Measurements from ENCODE around the gene DNAJB1. TPM values are rescaled to one million over a fixed set of nuclear protein-coding genes. Genes with fewer than 3 reads are reported as not detected.

The DNAJB1 gene
- total RNA-seq, 1 experiment from 2014 or later = 79.5 TPM

DNA sequence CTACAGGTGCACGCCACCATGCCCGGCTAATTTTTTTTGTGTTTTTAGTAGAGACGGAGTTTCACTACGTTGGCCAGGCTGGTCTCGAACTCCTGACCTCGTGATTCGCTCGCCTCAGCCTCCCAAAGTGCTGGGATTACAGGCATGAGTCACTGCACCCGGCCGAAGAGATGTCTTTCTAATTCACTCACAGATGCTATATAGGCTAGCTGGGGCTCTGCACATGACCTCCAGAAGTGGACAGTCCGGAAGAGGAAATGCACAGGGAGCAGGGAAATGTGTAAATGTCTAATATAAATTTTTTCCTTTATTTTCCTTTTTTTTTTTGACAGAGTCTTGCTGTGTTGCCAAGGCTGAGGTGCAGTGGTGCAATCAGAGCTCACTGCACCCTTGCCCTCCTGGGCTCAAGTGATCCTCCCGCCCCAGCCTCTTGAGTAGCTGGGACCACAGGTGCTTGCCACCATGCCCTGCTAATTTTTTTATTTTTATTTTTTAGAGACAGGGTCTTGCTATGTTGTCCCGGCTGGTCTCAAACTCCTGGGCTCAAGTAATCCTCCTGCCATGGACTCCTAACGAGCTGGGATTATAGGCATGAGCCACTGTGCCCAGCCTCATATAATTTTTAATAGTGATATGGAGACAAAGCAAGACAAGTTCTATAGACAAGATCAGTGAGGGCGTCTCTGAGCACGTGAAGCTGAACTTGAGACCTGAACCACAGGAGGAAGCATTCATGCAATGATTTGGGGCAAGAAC is 30.6 kb downstream of the DNAJB1 start:
- no peaks in the 10 kb centered on the region for H3K9me3 ChIP-seq
- POLR2A ChIA-PET = no interaction called here

DNA sequence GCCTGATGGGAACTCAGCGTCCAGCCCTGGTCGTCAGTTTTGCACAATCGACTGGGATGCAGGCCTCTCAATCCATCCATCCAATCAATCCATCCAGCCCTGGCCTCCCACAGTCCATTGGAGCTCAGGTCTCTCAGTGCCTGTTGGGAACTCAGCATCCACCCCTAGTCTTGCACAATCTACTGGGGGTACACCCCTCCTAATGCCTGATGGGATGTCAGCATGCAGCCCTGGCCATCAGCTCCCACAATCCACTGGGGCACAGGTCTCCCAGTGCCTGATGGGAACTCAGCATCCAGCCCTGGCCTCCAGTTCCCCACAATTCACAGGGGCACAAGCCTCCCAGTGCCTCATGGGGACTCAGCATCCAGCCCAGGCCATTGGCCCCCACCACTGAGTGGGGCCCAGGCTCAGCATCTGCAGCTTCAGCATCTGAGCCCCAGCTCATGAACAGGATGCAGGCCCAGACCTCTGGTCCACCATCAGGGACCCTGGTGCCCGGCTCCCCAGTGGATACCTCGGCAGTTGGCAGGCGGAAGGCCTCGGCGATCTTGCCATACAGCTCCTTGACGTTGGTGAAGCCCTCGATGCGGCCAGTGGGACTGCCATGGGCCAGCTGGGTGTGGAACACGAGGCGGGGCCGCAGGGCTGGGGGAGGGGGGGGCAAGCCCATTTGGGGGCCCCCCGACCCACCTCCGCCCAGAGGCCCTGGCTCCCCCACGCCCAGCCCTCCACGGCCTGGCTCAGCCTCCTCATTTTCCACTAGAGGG is 35.8 kb downstream of the DNAJB1 start:
- H3K36me3 ChIP-seq (ENCODE audit: control insufficient read depth, insufficient read depth, low read length) = no peaks in the 10 kb centered on the region; the same call in 1 of the 2 replicates
- ChIA-PET CTCF (no interaction called here), POLR2A (no interaction called here)
- no peaks in the 10 kb centered on the region for H3K4me1 Mint-ChIP-seq (ENCODE audit: low read depth, unreplicated experiment)
- no peaks in the 10 kb centered on the region for H3K27me3 Mint-ChIP-seq (ENCODE audit: insufficient read depth, unreplicated experiment)
- TF ChIP-seq, protein P1, sequence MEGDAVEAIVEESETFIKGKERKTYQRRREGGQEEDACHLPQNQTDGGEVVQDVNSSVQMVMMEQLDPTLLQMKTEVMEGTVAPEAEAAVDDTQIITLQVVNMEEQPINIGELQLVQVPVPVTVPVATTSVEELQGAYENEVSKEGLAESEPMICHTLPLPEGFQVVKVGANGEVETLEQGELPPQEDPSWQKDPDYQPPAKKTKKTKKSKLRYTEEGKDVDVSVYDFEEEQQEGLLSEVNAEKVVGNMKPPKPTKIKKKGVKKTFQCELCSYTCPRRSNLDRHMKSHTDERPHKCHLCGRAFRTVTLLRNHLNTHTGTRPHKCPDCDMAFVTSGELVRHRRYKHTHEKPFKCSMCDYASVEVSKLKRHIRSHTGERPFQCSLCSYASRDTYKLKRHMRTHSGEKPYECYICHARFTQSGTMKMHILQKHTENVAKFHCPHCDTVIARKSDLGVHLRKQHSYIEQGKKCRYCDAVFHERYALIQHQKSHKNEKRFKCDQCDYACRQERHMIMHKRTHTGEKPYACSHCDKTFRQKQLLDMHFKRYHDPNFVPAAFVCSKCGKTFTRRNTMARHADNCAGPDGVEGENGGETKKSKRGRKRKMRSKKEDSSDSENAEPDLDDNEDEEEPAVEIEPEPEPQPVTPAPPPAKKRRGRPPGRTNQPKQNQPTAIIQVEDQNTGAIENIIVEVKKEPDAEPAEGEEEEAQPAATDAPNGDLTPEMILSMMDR (IDR thresholded peaks at IDR 0.05; ENCODE audit: insufficient read depth in 1 of 2, low read depth in 1 of 2, low read length in 1 of 2, severe bottlenecking in 1 of 2, unreplicated experiment in 1 of 2) = no peak
- H3K27ac Mint-ChIP-seq (ENCODE audit: unreplicated experiment) = no peak overlapping the region
- H3K27me3 ChIP-seq (replicated peaks; ENCODE audit: control insufficient read depth, insufficient read depth, low read length) = no peaks in the 10 kb centered on the region
- H3K4me3 ChIP-seq (ENCODE audit: low read depth, low read length) = no peak overlapping the region
- no peaks in the 10 kb centered on the region for H3K9me3 Mint-ChIP-seq (ENCODE audit: unreplicated experiment)
- H3K9me3 ChIP-seq = no peaks in the 10 kb centered on the region
- no peak overlapping the region for H3K4me3 Mint-ChIP-seq (ENCODE audit: unreplicated experiment)
- no peak for DNase-seq
- intact Hi-C loops (cut with micrococcal nuclease; ENCODE audit: unreplicated experiment) = no loop called here
- H3K36me3 Mint-ChIP-seq (ENCODE audit: insufficient read depth, unreplicated experiment) = peaks cover 48% of the 10 kb centered on the region
- BruUV-seq (replicated peaks) = no TSS peak
- no peaks in the 10 kb centered on the region for H3K4me1 ChIP-seq

More for the DNA sequence above, 30.6 kb downstream of the DNAJB1 start:
- Mint-ChIP-seq H3K27ac (ENCODE audit: unreplicated experiment) (no peak overlapping the region), H3K9me3 (ENCODE audit: unreplicated experiment) (no peaks in the 10 kb centered on the region), H3K4me3 (ENCODE audit: unreplicated experiment) (no peak overlapping the region), H3K4me1 (ENCODE audit: low read depth, unreplicated experiment) (no peaks in the 10 kb centered on the region), H3K36me3 (ENCODE audit: insufficient read depth, unreplicated experiment) (peaks cover 76% of the 10 kb centered on the region), H3K27me3 (ENCODE audit: insufficient read depth, unreplicated experiment) (no peaks in the 10 kb centered on the region)
- CTCF ChIA-PET = interaction anchor here (0.7 kb wide), 1 partner anchor 56 kb away, joined by 4 read pairs; no protein-coding TSS in a partner anchor
- Histone ChIP-seq H3K4me1 (no peaks in the 10 kb centered on the region), H3K36me3 (ENCODE audit: control insufficient read depth, insufficient read depth, low read length) (no peaks in the 10 kb centered on the region; the same call in 1 of the 2 replicates), H3K4me3 (ENCODE audit: low read depth, low read length) (no peak overlapping the region), H3K27me3 (replicated peaks; ENCODE audit: control insufficient read depth, insufficient read depth, low read length) (no peaks in the 10 kb centered on the region)
- TF ChIP-seq, protein P1 (IDR thresholded peaks at IDR 0.05; ENCODE audit: insufficient read depth in 1 of 2, low read depth in 1 of 2, low read length in 1 of 2, severe bottlenecking in 1 of 2, unreplicated experiment in 1 of 2) = no peak
- DNase-seq = no peak
- BruUV-seq (replicated peaks) = no TSS peak
- intact Hi-C loops (cut with micrococcal nuclease; ENCODE audit: unreplicated experiment) = no loop called here

DNA sequence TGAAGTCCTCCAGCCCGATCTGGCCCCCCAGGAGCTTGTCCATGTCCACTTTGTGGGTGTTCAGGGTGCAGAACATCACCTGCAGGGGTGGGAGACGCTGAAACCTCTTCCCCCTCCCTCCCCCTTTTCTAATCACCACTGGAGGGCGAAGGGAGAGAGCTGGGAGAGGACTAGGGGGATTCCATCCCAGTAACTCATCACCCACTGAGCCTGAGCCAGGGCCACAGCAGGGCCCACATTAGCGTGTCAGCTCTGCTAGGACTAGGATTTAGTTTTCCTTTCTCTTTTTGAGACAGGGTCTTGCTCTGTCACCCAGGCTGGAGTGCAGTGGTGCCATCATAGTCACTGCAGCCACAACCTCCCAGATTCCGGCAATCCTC is 37.5 kb downstream of the DNAJB1 start:
- TF ChIP-seq, protein P1 (IDR thresholded peaks at IDR 0.05; ENCODE audit: insufficient read depth in 1 of 2, low read depth in 1 of 2, low read length in 1 of 2, severe bottlenecking in 1 of 2, unreplicated experiment in 1 of 2) = no peak
- no peaks in the 10 kb centered on the region; the same call in 1 of the 2 replicates for H3K36me3 ChIP-seq (ENCODE audit: control insufficient read depth, insufficient read depth, low read length)
- H3K4me3 ChIP-seq (ENCODE audit: low read depth, low read length) = no peak overlapping the region
- no peaks in the 10 kb centered on the region for H3K9me3 ChIP-seq
- no TSS peak for BruUV-seq (replicated peaks)
- ChIA-PET CTCF (interaction anchor here (1.4 kb wide), 1 partner anchor 8 kb away, joined by 4 read pairs; no protein-coding TSS in a partner anchor), POLR2A (interaction anchor here (0.8 kb wide), 1 partner anchor 61 kb away, joined by 3 read pairs; no protein-coding TSS in a partner anchor)
- no peaks in the 10 kb centered on the region for H3K9me3 Mint-ChIP-seq (ENCODE audit: unreplicated experiment)
- no peaks in the 10 kb centered on the region for H3K27me3 ChIP-seq (replicated peaks; ENCODE audit: control insufficient read depth, insufficient read depth, low read length)
- no peak overlapping the region for H3K27ac Mint-ChIP-seq (ENCODE audit: unreplicated experiment)
- intact Hi-C loops (cut with micrococcal nuclease; ENCODE audit: unreplicated experiment) = no loop called here
- H3K4me1 Mint-ChIP-seq (ENCODE audit: low read depth, unreplicated experiment) = peaks cover 11% of the 10 kb centered on the region
- peaks cover 44% of the 10 kb centered on the region for H3K36me3 Mint-ChIP-seq (ENCODE audit: insufficient read depth, unreplicated experiment)
- H3K4me1 ChIP-seq = no peaks in the 10 kb centered on the region
- DNase-seq = no peak
- no peak overlapping the region for H3K4me3 Mint-ChIP-seq (ENCODE audit: unreplicated experiment)
- no peaks in the 10 kb centered on the region for H3K27me3 Mint-ChIP-seq (ENCODE audit: insufficient read depth, unreplicated experiment)
